ENCODE data around the gene GINS2. TPM values are rescaled to one million over a fixed set of nuclear protein-coding genes. Genes with fewer than 3 reads are reported as not detected.

Gene GINS2
- total RNA-seq, 1 experiment from 2014 or later: 20.2 TPM

- no peak for DNase-seq
- POLR2A ChIA-PET (ENCODE audit: unreplicated experiment): no interaction called here
- H3K36me3 ChIP-seq (ENCODE audit: low read depth): no peaks in the 10 kb centered on the region
- peaks cover 36% of the 10 kb centered on the region for H3K4me1 ChIP-seq (replicated peaks; ENCODE audit: insufficient read depth)
- H3K27me3 ChIP-seq (ENCODE audit: insufficient read depth, low read depth): no peaks in the 10 kb centered on the region
- no peak overlapping the region for H3K4me3 ChIP-seq
- H3K9me2 ChIP-seq (ENCODE audit: insufficient read depth): no peaks in the 10 kb centered on the region
- H3K9me3 ChIP-seq (ENCODE audit: insufficient read depth, low read depth): no peaks in the 10 kb centered on the region
- peaks cover 95% of the 10 kb centered on the region for H4K20me1 ChIP-seq (ENCODE audit: insufficient read depth)
- no TSS peak for BruUV-seq (replicated peaks)
- TF ChIP-seq CTCF (conservative IDR thresholded peaks at IDR 0.05) (no peak), EZH2 (IDR thresholded peaks at IDR 0.05; ENCODE audit: low read depth) (no peak)
- H3F3A ChIP-seq (ENCODE audit: insufficient read depth, low read depth): peaks cover 30% of the 10 kb centered on the region
- no peak overlapping the region for H2AFZ ChIP-seq
- no peak overlapping the region for H3K27ac ChIP-seq
- CTCF ChIA-PET: no interaction called here
- intact Hi-C loops (cut with micrococcal nuclease; ENCODE audit: unreplicated experiment): no loop called here
- peaks cover 35% of the 10 kb centered on the region for H3K79me2 ChIP-seq (ENCODE audit: low read depth)
- no peak overlapping the region for H3K4me2 ChIP-seq
Measured at GRCh38 chr16:85646976-85647375, 41.8 kb downstream of the GINS2 start.

GRCh38 chr16:85646358-85646907 is 42.3 kb downstream of the GINS2 start:
- H3K27ac ChIP-seq: no peak overlapping the region
- H3F3A ChIP-seq (ENCODE audit: insufficient read depth, low read depth): peaks cover 28% of the 10 kb centered on the region
- peaks cover 37% of the 10 kb centered on the region for H3K79me2 ChIP-seq (ENCODE audit: low read depth)
- no peak overlapping the region for H3K4me2 ChIP-seq
- peaks cover 36% of the 10 kb centered on the region for H3K4me1 ChIP-seq (replicated peaks; ENCODE audit: insufficient read depth)
- H4K20me1 ChIP-seq (ENCODE audit: insufficient read depth): peaks cover 95% of the 10 kb centered on the region
- H3K27me3 ChIP-seq (ENCODE audit: insufficient read depth, low read depth): no peaks in the 10 kb centered on the region
- ChIA-PET POLR2A (ENCODE audit: unreplicated experiment) (no interaction called here), CTCF (no interaction called here)
- H3K4me3 ChIP-seq: no peak overlapping the region
- no peak for DNase-seq
- no peaks in the 10 kb centered on the region for H3K36me3 ChIP-seq (ENCODE audit: low read depth)
- no peak overlapping the region for H2AFZ ChIP-seq
- BruUV-seq (replicated peaks): no TSS peak
- no peaks in the 10 kb centered on the region for H3K9me3 ChIP-seq (ENCODE audit: insufficient read depth, low read depth)
- no peak for TF ChIP-seq EZH2 (IDR thresholded peaks at IDR 0.05; ENCODE audit: low read depth)
- no peak for TF ChIP-seq CTCF (conservative IDR thresholded peaks at IDR 0.05)
- intact Hi-C loops (cut with micrococcal nuclease; ENCODE audit: unreplicated experiment): no loop called here
- H3K9me2 ChIP-seq (ENCODE audit: insufficient read depth): no peaks in the 10 kb centered on the region

- POLR2A ChIA-PET (ENCODE audit: unreplicated experiment): no interaction called here
- Histone ChIP-seq H3K27ac (peak overlapping the region; percentile 58), H3K4me2 (peak overlapping the region; percentile 80)
Measured at GRCh38 chr16:85645021-85645589, 43.6 kb downstream of the GINS2 start.

More at GRCh38 chr16:85645021-85645589, 43.6 kb downstream of the GINS2 start:
- Histone ChIP-seq H3K9me2 (ENCODE audit: insufficient read depth) (no peaks in the 10 kb centered on the region), H3K79me2 (ENCODE audit: low read depth) (peaks cover 37% of the 10 kb centered on the region), H2AFZ (no peak overlapping the region), H3K27me3 (ENCODE audit: insufficient read depth, low read depth) (no peaks in the 10 kb centered on the region), H3K4me1 (replicated peaks; ENCODE audit: insufficient read depth) (peaks cover 36% of the 10 kb centered on the region), H3K4me3 (peak overlapping the region; percentile 46; the same call in 1 of the 2 replicates), H3K9me3 (ENCODE audit: insufficient read depth, low read depth) (no peaks in the 10 kb centered on the region), H3F3A (ENCODE audit: insufficient read depth, low read depth) (peaks cover 28% of the 10 kb centered on the region), H4K20me1 (ENCODE audit: insufficient read depth) (peaks cover 98% of the 10 kb centered on the region), H3K36me3 (ENCODE audit: low read depth) (no peaks in the 10 kb centered on the region)
- DNase-seq: peak; percentile 90 to 93
- no TSS peak for BruUV-seq (replicated peaks)
- intact Hi-C loops (cut with micrococcal nuclease; ENCODE audit: unreplicated experiment): loop anchor here (1.0 to 2.0 kb wide), 2 partner anchors 32 to 294 kb away; partner anchors contain the start of gene GSE1
- CTCF ChIA-PET: interaction anchor here (0.8 kb wide), 1 partner anchor 112 kb away, joined by 3 read pairs; no protein-coding TSS in a partner anchor
- TF ChIP-seq CTCF (conservative IDR thresholded peaks at IDR 0.05) (no peak), EZH2 (IDR thresholded peaks at IDR 0.05; ENCODE audit: low read depth) (no peak)
